ENCODE data around the gene RAB31.

Gene RAB31

DNA sequence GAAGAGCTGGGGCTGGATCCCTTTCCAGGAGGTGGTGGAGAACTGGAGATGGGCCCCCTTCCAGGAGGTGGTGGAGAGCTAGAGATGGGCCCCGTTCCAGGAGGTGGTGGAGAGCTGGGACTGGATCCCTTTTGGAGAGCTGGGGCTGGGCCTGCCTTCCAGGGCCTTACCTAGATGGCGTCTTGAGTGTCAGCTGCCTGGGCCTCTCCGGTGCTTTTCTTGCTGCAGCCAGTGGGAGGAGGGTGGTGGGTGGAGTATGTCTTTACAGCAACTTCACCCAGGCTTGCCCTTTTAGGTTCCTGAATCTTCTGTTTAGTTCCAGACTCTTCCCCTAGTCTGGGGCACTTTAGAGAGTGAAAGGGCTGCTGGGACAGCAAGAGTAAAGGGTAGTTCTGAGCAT lies 158.5 kb downstream of the RAB31 start:
- TF ChIP-seq CTCF (IDR thresholded peaks at IDR 0.05; ENCODE audit: poor library complexity, severe bottlenecking) = no peak

GRCh38 chr18:9867071-9867594 lies 159.0 kb downstream of the RAB31 start:
- no peak for DNase-seq (ENCODE audit: low spot score)
- Histone ChIP-seq H3K27me3 (ENCODE audit: insufficient read depth, poor library complexity, severe bottlenecking) (no peaks in the 10 kb centered on the region), H3K27ac (ENCODE audit: poor library complexity, severe bottlenecking) (no peak overlapping the region), H3K36me3 (ENCODE audit: low read depth) (no peaks in the 10 kb centered on the region), H3K4me1 (ENCODE audit: insufficient read depth, poor library complexity, severe bottlenecking) (peaks cover 25% of the 10 kb centered on the region), H3K4me3 (ENCODE audit: severe bottlenecking) (no peak overlapping the region), H3K9me3 (ENCODE audit: severe bottlenecking) (no peaks in the 10 kb centered on the region)
- no peak for ATAC-seq (ENCODE audit: low read depth)
- no peak for TF ChIP-seq CTCF (IDR thresholded peaks at IDR 0.05; ENCODE audit: poor library complexity, severe bottlenecking)

More for the DNA sequence above, 158.5 kb downstream of the RAB31 start:
- no peaks in the 10 kb centered on the region for H3K27me3 ChIP-seq (ENCODE audit: insufficient read depth, poor library complexity, severe bottlenecking)
- H3K9me3 ChIP-seq (ENCODE audit: severe bottlenecking) = no peaks in the 10 kb centered on the region
- H3K27ac ChIP-seq (ENCODE audit: poor library complexity, severe bottlenecking) = no peak overlapping the region
- H3K36me3 ChIP-seq (ENCODE audit: low read depth) = no peaks in the 10 kb centered on the region
- DNase-seq (ENCODE audit: low spot score) (no peak), ATAC-seq (ENCODE audit: low read depth) (no peak)
- no peak overlapping the region for H3K4me3 ChIP-seq (ENCODE audit: severe bottlenecking)
- peaks cover 25% of the 10 kb centered on the region for H3K4me1 ChIP-seq (ENCODE audit: insufficient read depth, poor library complexity, severe bottlenecking)

DNA sequence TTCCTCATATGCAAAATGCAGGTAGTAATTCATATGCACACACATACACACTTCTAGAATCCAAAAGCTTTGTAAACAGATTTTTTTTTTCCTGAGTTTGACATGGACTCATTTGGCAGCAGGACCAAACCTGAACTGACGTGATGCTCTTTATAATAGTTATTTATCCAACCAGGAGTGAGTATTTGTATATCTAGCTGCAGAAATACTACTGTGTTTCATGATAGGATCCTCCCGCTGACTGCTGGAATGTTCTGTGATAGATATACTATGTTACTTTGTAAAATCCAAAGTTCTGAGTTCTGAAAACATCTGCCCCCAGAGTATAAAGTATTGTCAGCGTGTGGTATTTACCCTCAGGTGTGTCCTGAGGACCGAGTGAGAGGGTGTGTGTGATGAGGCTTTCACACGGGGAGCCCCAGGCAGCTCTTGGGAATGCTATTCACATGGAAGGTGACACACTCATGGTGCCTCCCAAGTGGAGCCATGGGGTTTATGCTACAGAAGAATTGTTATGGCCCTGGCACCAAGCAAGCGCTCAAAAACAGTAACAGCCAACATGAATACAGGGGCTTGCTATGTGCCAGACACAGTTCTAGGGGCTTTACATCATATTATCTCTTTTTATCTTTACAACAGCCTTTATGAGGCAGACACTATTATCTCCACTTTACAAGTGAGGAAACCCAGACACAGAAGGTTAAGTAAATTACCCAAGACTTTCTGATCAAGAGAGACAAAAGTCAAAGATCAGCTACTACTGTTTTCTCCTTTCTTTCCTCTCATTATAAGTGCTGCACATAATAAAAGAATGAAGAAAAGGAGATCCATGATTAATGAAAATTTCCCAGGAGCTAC lies 161.0 kb downstream of the RAB31 start:
- no peaks in the 10 kb centered on the region for H3K27me3 ChIP-seq (ENCODE audit: insufficient read depth, poor library complexity, severe bottlenecking)
- TF ChIP-seq CTCF (IDR thresholded peaks at IDR 0.05; ENCODE audit: poor library complexity, severe bottlenecking) = no peak
- peak overlapping the region; percentile 60 for H3K27ac ChIP-seq (ENCODE audit: poor library complexity, severe bottlenecking)
- H3K4me1 ChIP-seq (ENCODE audit: insufficient read depth, poor library complexity, severe bottlenecking) = peaks cover 26% of the 10 kb centered on the region
- ATAC-seq (ENCODE audit: low read depth) = no peak
- H3K9me3 ChIP-seq (ENCODE audit: severe bottlenecking) = no peaks in the 10 kb centered on the region
- no peak overlapping the region for H3K4me3 ChIP-seq (ENCODE audit: severe bottlenecking)
- H3K36me3 ChIP-seq (ENCODE audit: low read depth) = no peaks in the 10 kb centered on the region
- no peak for DNase-seq (ENCODE audit: low spot score)

DNA sequence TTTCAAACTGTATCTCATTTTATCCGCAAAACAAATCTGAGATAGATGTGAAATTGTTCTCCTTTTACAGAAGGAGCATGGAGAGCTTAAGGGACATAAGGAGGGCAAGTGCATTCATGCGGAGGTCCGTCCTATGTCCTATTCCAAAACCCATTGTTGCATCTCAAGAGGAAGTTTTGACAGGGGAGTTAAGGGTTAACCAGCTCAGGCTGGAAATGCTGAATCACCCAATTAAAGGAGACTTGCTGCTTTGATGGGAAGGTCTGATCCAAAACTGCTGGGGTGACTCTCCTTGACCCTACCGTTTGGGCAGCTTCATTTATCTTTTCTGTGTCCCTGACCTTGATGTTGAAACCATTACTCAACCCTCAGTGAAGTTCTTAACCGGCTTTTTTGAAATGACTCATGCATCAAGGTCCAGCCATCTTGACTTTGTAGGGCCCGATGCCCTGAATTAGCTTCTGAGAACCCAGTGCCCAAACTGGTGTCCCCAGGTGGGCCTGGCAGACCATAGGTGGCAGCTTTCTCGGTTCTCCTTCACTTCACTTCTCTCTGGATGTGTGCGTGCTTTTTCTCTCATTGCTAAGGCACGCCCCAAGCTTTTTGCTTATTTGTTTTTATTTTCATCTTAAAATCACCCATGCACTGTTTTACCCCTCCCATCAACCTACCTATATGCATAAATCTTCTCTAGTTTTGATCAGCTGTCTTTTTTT lies 161.8 kb downstream of the RAB31 start:
- H3K4me3 ChIP-seq (ENCODE audit: severe bottlenecking) = no peak overlapping the region
- no peaks in the 10 kb centered on the region for H3K27me3 ChIP-seq (ENCODE audit: insufficient read depth, poor library complexity, severe bottlenecking)
- H3K4me1 ChIP-seq (ENCODE audit: insufficient read depth, poor library complexity, severe bottlenecking) = peaks cover 34% of the 10 kb centered on the region
- no peak for DNase-seq (ENCODE audit: low spot score)
- peak overlapping the region; percentile 60 for H3K27ac ChIP-seq (ENCODE audit: poor library complexity, severe bottlenecking)
- ATAC-seq (ENCODE audit: low read depth) = peak; percentile 56
- H3K36me3 ChIP-seq (ENCODE audit: low read depth) = no peaks in the 10 kb centered on the region
- no peaks in the 10 kb centered on the region for H3K9me3 ChIP-seq (ENCODE audit: severe bottlenecking)
- no peak for TF ChIP-seq CTCF (IDR thresholded peaks at IDR 0.05; ENCODE audit: poor library complexity, severe bottlenecking)

Data from RWPE2 (cell line).